Calu3 (cell line): ENCODE measurements around the gene GPC2. TPM values are rescaled to one million over a fixed set of nuclear protein-coding genes. Genes with fewer than 3 reads are reported as not detected.
"Not testable (repeated sequence)": the region's sequence is repeated elsewhere in the genome, so short reads cannot be mapped to it uniquely, and the experiment has no call there.

ENCODE experiments used
- BruUV-seq: library from RNA; stranded (reverse); fragments of 400-500 nt; replicated peaks from 2 replicates; lab custom pipeline; 2021; lab: Mats Ljungman, UMichigan
- CTCF ChIA-PET: fragments of 300-600 bp; sonication (Branson Sonifier 250); formaldehyde crosslinking; loops from one replicate; lab custom pipeline; 2022; ENCODE audit warnings: antibody characterized with exemption; lab: Charles Lee
- DNase-seq: peaks from one replicate; pipeline ENCODE4 v3.0.0; 2022
- H3K27ac Mint-ChIP-seq: one replicate; pipeline ENCODE4 v1.8.0; 2022; ENCODE audit warnings: mixed read lengths; ENCODE audit not compliant: unreplicated experiment
- H3K27me3 Mint-ChIP-seq: one replicate; pipeline ENCODE4 v1.8.0; 2022; ENCODE audit warnings: mixed read lengths; ENCODE audit not compliant: unreplicated experiment
- H3K36me3 Mint-ChIP-seq: one replicate; pipeline ENCODE4 v1.8.0; 2022; ENCODE audit warnings: mild to moderate bottlenecking, moderate library complexity, mixed read lengths; ENCODE audit not compliant: insufficient read depth, unreplicated experiment
- H3K4me1 Mint-ChIP-seq: one replicate; pipeline ENCODE4 v1.8.0; 2022; ENCODE audit warnings: mild to moderate bottlenecking, low read depth, mixed read lengths; ENCODE audit not compliant: unreplicated experiment
- H3K4me3 Mint-ChIP-seq: one replicate; pipeline ENCODE4 v1.8.0; 2022; ENCODE audit warnings: mild to moderate bottlenecking, low read depth, moderate library complexity, mixed read lengths; ENCODE audit not compliant: unreplicated experiment
- H3K9me3 Mint-ChIP-seq: one replicate; pipeline ENCODE4 v1.8.0; 2022; ENCODE audit warnings: low read depth, mixed read lengths; ENCODE audit not compliant: unreplicated experiment
- CTCF ChIP-seq: fragments of 200-600 bp; IDR thresholded peaks from one replicate; pipeline ENCODE4 v1.8.0; 2022; ENCODE audit warnings: antibody characterized with exemption; ENCODE audit not compliant: unreplicated experiment
- intact Hi-C: fragments of 100-400 bp; cut with micrococcal nuclease; formaldehyde crosslinking; loops from one replicate; pipeline ENCODE4 v1.10.0; 2022; ENCODE audit not compliant: unreplicated experiment
- total RNA-seq: library from RNA; stranded (reverse); gene quantifications from 2 replicates; pipeline ENCODE4 v1.2.3, GENCODE V29; 2022

GPC2 gene
- total RNA-seq, 1 experiment from 2014 or later = 3.2 TPM

- Mint-ChIP-seq H3K4me1 (no peaks in the 10 kb centered on the region), H3K36me3 (no peaks in the 10 kb centered on the region), H3K9me3 (no peaks in the 10 kb centered on the region), H3K4me3 (no peak overlapping the region), H3K27me3 (peaks cover 40% of the 10 kb centered on the region), H3K27ac (no peak overlapping the region)
- TF ChIP-seq CTCF = no peak
- BruUV-seq = no TSS peak
- DNase-seq = no peak
- intact Hi-C loops = no loop called here
- CTCF ChIA-PET = no interaction called here
Measured at GRCh38 chr7:100208911-100209408, 31.8 kb upstream of the GPC2 start.

GRCh38 chr7:100204454-100204853 lies 27.3 kb upstream of the GPC2 start:
- no peaks in the 10 kb centered on the region for H3K36me3 Mint-ChIP-seq
- no peaks in the 10 kb centered on the region for H3K4me1 Mint-ChIP-seq
- H3K4me3 Mint-ChIP-seq = no peak overlapping the region
- no peak for TF ChIP-seq CTCF
- no peaks in the 10 kb centered on the region for H3K9me3 Mint-ChIP-seq
- CTCF ChIA-PET = no interaction called here
- H3K27ac Mint-ChIP-seq = no peak overlapping the region
- intact Hi-C loops = no loop called here
- BruUV-seq = no TSS peak
- peaks cover 51% of the 10 kb centered on the region for H3K27me3 Mint-ChIP-seq
- DNase-seq = no peak

- BruUV-seq = no TSS peak
- Mint-ChIP-seq H3K9me3 (no peaks in the 10 kb centered on the region), H3K27ac (no peak overlapping the region), H3K36me3 (no peaks in the 10 kb centered on the region), H3K4me3 (no peak overlapping the region), H3K4me1 (no peaks in the 10 kb centered on the region), H3K27me3 (peaks cover 62% of the 10 kb centered on the region)
- CTCF ChIA-PET = interaction anchor here (0.5 kb wide), 1 partner anchor 15 kb away, joined by 3 read pairs; no protein-coding TSS in a partner anchor
- DNase-seq = no peak
- TF ChIP-seq CTCF = no peak
- intact Hi-C loops = no loop called here
Measured at GRCh38 chr7:100200693-100201092, 23.5 kb upstream of the GPC2 start.

- Mint-ChIP-seq H3K4me3 (no peak overlapping the region), H3K36me3 (no peaks in the 10 kb centered on the region), H3K4me1 (no peaks in the 10 kb centered on the region), H3K27ac (no peak overlapping the region), H3K27me3 (peaks cover 62% of the 10 kb centered on the region), H3K9me3 (no peaks in the 10 kb centered on the region)
- CTCF ChIA-PET = no interaction called here
- no peak for DNase-seq
- no peak for TF ChIP-seq CTCF
- intact Hi-C loops = no loop called here
- no TSS peak for BruUV-seq
Measured at GRCh38 chr7:100198266-100198665, 21.1 kb upstream of the GPC2 start.

GRCh38 chr7:100195901-100196322 lies 18.7 kb upstream of the GPC2 start:
- H3K4me3 Mint-ChIP-seq, DNase-seq, intact Hi-C loops, H3K9me3 Mint-ChIP-seq, H3K27ac Mint-ChIP-seq, H3K4me1 Mint-ChIP-seq, CTCF ChIA-PET, BruUV-seq, H3K36me3 Mint-ChIP-seq: not testable (repeated sequence)
- H3K27me3 Mint-ChIP-seq = peaks cover 41% of the 10 kb centered on the region
